ENCODE results near the gene DDX11.
"Not testable (repeated sequence)": the region's sequence is repeated elsewhere in the genome, so short reads cannot be mapped to it uniquely, and the experiment has no call there.

DDX11 gene

GRCh38 chr12:31120392-31121008, 46.8 kb downstream of the DDX11 start:
- H3K4me3 ChIP-seq (ENCODE audit: low read length in 2 of 2): no peak overlapping the region
- no peak overlapping the region for H3K27ac ChIP-seq (ENCODE audit: low read depth in 2 of 2, low read length in 2 of 2)

GRCh38 chr12:31121022-31121728, 47.5 kb downstream of the DDX11 start:
- H3K4me3 ChIP-seq (ENCODE audit: low read length in 2 of 2); H3K9me3 ChIP-seq (ENCODE audit: control insufficient read depth in 2 of 2, low read length in 2 of 2); H3K27me3 ChIP-seq (ENCODE audit: control insufficient read depth in 2 of 2, insufficient read depth in 2 of 2, low read length in 2 of 2); H3K9ac ChIP-seq (ENCODE audit: low read depth in 1 of 2, low read length in 2 of 2); H3K27ac ChIP-seq (ENCODE audit: low read depth in 2 of 2, low read length in 2 of 2); H3K36me3 ChIP-seq (ENCODE audit: control insufficient read depth in 2 of 2, insufficient read depth in 2 of 2, low read length in 2 of 2): not testable (repeated sequence)
- H3K4me1 ChIP-seq (ENCODE audit: control insufficient read depth in 2 of 2, insufficient read depth in 2 of 2, low read length in 2 of 2): peaks cover 9 to 16% of the 10 kb centered on the region in 2 donors

More at GRCh38 chr12:31120392-31121008, 46.8 kb downstream of the DDX11 start:
- no peaks in the 10 kb centered on the region for H3K36me3 ChIP-seq (ENCODE audit: control insufficient read depth in 2 of 2, insufficient read depth in 2 of 2, low read length in 2 of 2)
- H3K9ac ChIP-seq (ENCODE audit: low read depth in 1 of 2, low read length in 2 of 2): no peak overlapping the region
- peaks cover 9 to 16% of the 10 kb centered on the region in 2 donors for H3K4me1 ChIP-seq (ENCODE audit: control insufficient read depth in 2 of 2, insufficient read depth in 2 of 2, low read length in 2 of 2)
- no peaks in the 10 kb centered on the region for H3K9me3 ChIP-seq (ENCODE audit: control insufficient read depth in 2 of 2, low read length in 2 of 2)
- H3K27me3 ChIP-seq (ENCODE audit: control insufficient read depth in 2 of 2, insufficient read depth in 2 of 2, low read length in 2 of 2): peaks cover 0 to 5% of the 10 kb centered on the region in 2 donors

- no peak overlapping the region for H3K27ac ChIP-seq (ENCODE audit: low read depth in 2 of 2, low read length in 2 of 2)
- no peaks in the 10 kb centered on the region for H3K9me3 ChIP-seq (ENCODE audit: control insufficient read depth in 2 of 2, low read length in 2 of 2)
- H3K36me3 ChIP-seq (ENCODE audit: control insufficient read depth in 2 of 2, insufficient read depth in 2 of 2, low read length in 2 of 2): no peaks in the 10 kb centered on the region
- no peak overlapping the region for H3K9ac ChIP-seq (ENCODE audit: low read depth in 1 of 2, low read length in 2 of 2)
- H3K27me3 ChIP-seq (ENCODE audit: control insufficient read depth in 2 of 2, insufficient read depth in 2 of 2, low read length in 2 of 2): peaks cover 0 to 3% of the 10 kb centered on the region in 2 donors
- H3K4me1 ChIP-seq (ENCODE audit: control insufficient read depth in 2 of 2, insufficient read depth in 2 of 2, low read length in 2 of 2): peaks cover 4 to 10% of the 10 kb centered on the region in 2 donors
- H3K4me3 ChIP-seq (ENCODE audit: low read length in 2 of 2): no peak overlapping the region
Observed at GRCh38 chr12:31122481-31122880, 48.8 kb downstream of the DDX11 start.

GRCh38 chr12:31124158-31124557, 50.5 kb downstream of the DDX11 start:
- H3K9ac ChIP-seq (ENCODE audit: low read depth in 1 of 2, low read length in 2 of 2); H3K9me3 ChIP-seq (ENCODE audit: control insufficient read depth in 2 of 2, low read length in 2 of 2); H3K27me3 ChIP-seq (ENCODE audit: control insufficient read depth in 2 of 2, insufficient read depth in 2 of 2, low read length in 2 of 2); H3K4me3 ChIP-seq (ENCODE audit: low read length in 2 of 2); H3K36me3 ChIP-seq (ENCODE audit: control insufficient read depth in 2 of 2, insufficient read depth in 2 of 2, low read length in 2 of 2); H3K4me1 ChIP-seq (ENCODE audit: control insufficient read depth in 2 of 2, insufficient read depth in 2 of 2, low read length in 2 of 2); H3K27ac ChIP-seq (ENCODE audit: low read depth in 2 of 2, low read length in 2 of 2): not testable (repeated sequence)

- not testable (repeated sequence) for H3K4me1 ChIP-seq (ENCODE audit: control insufficient read depth in 2 of 2, insufficient read depth in 2 of 2, low read length in 2 of 2); H3K36me3 ChIP-seq (ENCODE audit: control insufficient read depth in 2 of 2, insufficient read depth in 2 of 2, low read length in 2 of 2); H3K4me3 ChIP-seq (ENCODE audit: low read length in 2 of 2); H3K9ac ChIP-seq (ENCODE audit: low read depth in 1 of 2, low read length in 2 of 2); H3K27ac ChIP-seq (ENCODE audit: low read depth in 2 of 2, low read length in 2 of 2); H3K9me3 ChIP-seq (ENCODE audit: control insufficient read depth in 2 of 2, low read length in 2 of 2); H3K27me3 ChIP-seq (ENCODE audit: control insufficient read depth in 2 of 2, insufficient read depth in 2 of 2, low read length in 2 of 2)
Observed at GRCh38 chr12:31125171-31125570, 51.5 kb downstream of the DDX11 start.

GRCh38 chr12:31127209-31127848, 53.7 kb downstream of the DDX11 start:
- not testable (repeated sequence) for H3K27me3 ChIP-seq (ENCODE audit: control insufficient read depth in 2 of 2, insufficient read depth in 2 of 2, low read length in 2 of 2); H3K27ac ChIP-seq (ENCODE audit: low read depth in 2 of 2, low read length in 2 of 2); H3K9me3 ChIP-seq (ENCODE audit: control insufficient read depth in 2 of 2, low read length in 2 of 2); H3K4me3 ChIP-seq (ENCODE audit: low read length in 2 of 2); H3K9ac ChIP-seq (ENCODE audit: low read depth in 1 of 2, low read length in 2 of 2); H3K4me1 ChIP-seq (ENCODE audit: control insufficient read depth in 2 of 2, insufficient read depth in 2 of 2, low read length in 2 of 2); H3K36me3 ChIP-seq (ENCODE audit: control insufficient read depth in 2 of 2, insufficient read depth in 2 of 2, low read length in 2 of 2)

GRCh38 chr12:31136581-31136980, 62.9 kb downstream of the DDX11 start:
- H3K27ac ChIP-seq (ENCODE audit: low read depth in 2 of 2, low read length in 2 of 2); H3K4me1 ChIP-seq (ENCODE audit: control insufficient read depth in 2 of 2, insufficient read depth in 2 of 2, low read length in 2 of 2); H3K4me3 ChIP-seq (ENCODE audit: low read length in 2 of 2); H3K36me3 ChIP-seq (ENCODE audit: control insufficient read depth in 2 of 2, insufficient read depth in 2 of 2, low read length in 2 of 2); H3K9ac ChIP-seq (ENCODE audit: low read depth in 1 of 2, low read length in 2 of 2); H3K9me3 ChIP-seq (ENCODE audit: control insufficient read depth in 2 of 2, low read length in 2 of 2); H3K27me3 ChIP-seq (ENCODE audit: control insufficient read depth in 2 of 2, insufficient read depth in 2 of 2, low read length in 2 of 2): not testable (repeated sequence)

- not testable (repeated sequence) for H3K27me3 ChIP-seq (ENCODE audit: control insufficient read depth in 2 of 2, insufficient read depth in 2 of 2, low read length in 2 of 2); H3K27ac ChIP-seq (ENCODE audit: low read depth in 2 of 2, low read length in 2 of 2); H3K36me3 ChIP-seq (ENCODE audit: control insufficient read depth in 2 of 2, insufficient read depth in 2 of 2, low read length in 2 of 2); H3K9ac ChIP-seq (ENCODE audit: low read depth in 1 of 2, low read length in 2 of 2); H3K4me3 ChIP-seq (ENCODE audit: low read length in 2 of 2); H3K9me3 ChIP-seq (ENCODE audit: control insufficient read depth in 2 of 2, low read length in 2 of 2); H3K4me1 ChIP-seq (ENCODE audit: control insufficient read depth in 2 of 2, insufficient read depth in 2 of 2, low read length in 2 of 2)
Observed at GRCh38 chr12:31144768-31145167, 71.1 kb downstream of the DDX11 start.

- H3K27ac ChIP-seq (ENCODE audit: low read depth in 2 of 2, low read length in 2 of 2): not testable (repeated sequence)
Observed at GRCh38 chr12:31145296-31145695, 71.6 kb downstream of the DDX11 start.

GRCh38 chr12:31147415-31147814, 73.8 kb downstream of the DDX11 start:
- H3K36me3 ChIP-seq (ENCODE audit: control insufficient read depth in 2 of 2, insufficient read depth in 2 of 2, low read length in 2 of 2); H3K9ac ChIP-seq (ENCODE audit: low read depth in 1 of 2, low read length in 2 of 2); H3K9me3 ChIP-seq (ENCODE audit: control insufficient read depth in 2 of 2, low read length in 2 of 2); H3K27me3 ChIP-seq (ENCODE audit: control insufficient read depth in 2 of 2, insufficient read depth in 2 of 2, low read length in 2 of 2); H3K4me3 ChIP-seq (ENCODE audit: low read length in 2 of 2); H3K4me1 ChIP-seq (ENCODE audit: control insufficient read depth in 2 of 2, insufficient read depth in 2 of 2, low read length in 2 of 2); H3K27ac ChIP-seq (ENCODE audit: low read depth in 2 of 2, low read length in 2 of 2): not testable (repeated sequence)

More at GRCh38 chr12:31145296-31145695, 71.6 kb downstream of the DDX11 start:
- H3K9ac ChIP-seq (ENCODE audit: low read depth in 1 of 2, low read length in 2 of 2); H3K27me3 ChIP-seq (ENCODE audit: control insufficient read depth in 2 of 2, insufficient read depth in 2 of 2, low read length in 2 of 2); H3K4me1 ChIP-seq (ENCODE audit: control insufficient read depth in 2 of 2, insufficient read depth in 2 of 2, low read length in 2 of 2); H3K4me3 ChIP-seq (ENCODE audit: low read length in 2 of 2); H3K36me3 ChIP-seq (ENCODE audit: control insufficient read depth in 2 of 2, insufficient read depth in 2 of 2, low read length in 2 of 2); H3K9me3 ChIP-seq (ENCODE audit: control insufficient read depth in 2 of 2, low read length in 2 of 2): not testable (repeated sequence)
